Measurements from ENCODE around the gene AURKB. TPM values are rescaled to one million over a fixed set of nuclear protein-coding genes. Genes with fewer than 3 reads are reported as not detected.

Gene AURKB
- polyA plus RNA-seq, 1 donor (not counting 4 experiments of a cell fraction or from before 2014, with no cell fraction given), result 12.6 TPM

DNA sequence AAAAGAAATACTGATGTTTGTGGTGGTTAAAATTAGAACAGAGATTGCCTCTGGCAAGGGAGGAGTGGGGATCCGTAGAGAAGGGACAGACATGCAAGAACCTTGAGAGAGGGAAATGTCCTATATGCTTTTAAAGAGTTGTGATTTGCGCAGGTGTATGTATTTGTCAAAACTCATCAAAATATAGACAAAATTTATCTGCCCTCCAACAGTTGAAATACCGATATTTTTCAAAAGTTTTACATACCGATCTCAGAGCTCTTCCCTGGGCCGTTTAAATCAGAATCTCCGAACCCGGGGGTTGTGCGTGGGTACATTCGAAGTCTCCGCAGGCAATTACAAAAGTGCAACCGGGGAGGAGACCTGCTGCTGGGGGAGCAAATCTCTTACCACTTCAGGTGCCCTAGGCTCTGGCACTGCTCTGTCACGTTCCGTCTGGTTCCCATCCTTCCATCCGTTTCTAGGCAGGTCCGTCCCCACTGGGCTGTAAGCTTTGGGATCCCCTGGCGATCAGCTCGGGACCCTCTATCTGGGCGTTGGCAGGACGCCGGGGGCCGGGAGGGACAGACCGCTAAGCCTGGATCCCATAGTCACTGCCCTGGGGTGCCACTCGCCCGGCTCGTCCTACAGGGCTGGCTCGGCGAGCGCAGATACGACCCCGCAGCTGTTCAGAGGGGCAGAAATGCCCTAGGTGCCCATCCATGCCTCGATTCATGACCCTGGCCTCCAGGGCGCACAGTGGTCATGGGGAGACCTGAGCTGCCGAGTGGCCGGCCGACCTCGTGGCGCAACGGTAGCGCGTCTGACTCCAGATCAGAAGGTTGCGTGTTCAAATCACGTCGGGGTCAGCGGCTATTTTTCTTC lies 24.6 kb downstream of the AURKB start:
- dilution Hi-C loops (cut with MboI; ENCODE audit: extremely low pct_ligation_motif_present, low sequenced_read_pairs), result no loop called here
- no peaks in the 10 kb centered on the region for H3K9me1 ChIP-seq (ENCODE audit: control insufficient read depth, extremely low read depth, insufficient read depth, low read length)
- peak overlapping the region; percentile 64 for H3K27ac ChIP-seq (ENCODE audit: control insufficient read depth, insufficient read depth, low read length)
- H3K9ac ChIP-seq (ENCODE audit: control insufficient read depth, extremely low read depth, insufficient read depth, low read length), result peak overlapping the region; percentile 83
- H3K4me1 ChIP-seq (ENCODE audit: control insufficient read depth, extremely low read depth, insufficient read depth, low read length), result peaks cover 24% of the 10 kb centered on the region
- FAIRE-seq (no peak), DNase-seq (ENCODE audit: low read depth, low spot score) (no peak)
- peaks cover 14% of the 10 kb centered on the region for H3K79me2 ChIP-seq (ENCODE audit: control insufficient read depth, insufficient read depth, low read length)
- peak overlapping the region; percentile 75 for H3K4me2 ChIP-seq (ENCODE audit: control insufficient read depth, extremely low read depth, insufficient read depth, low read depth, low read length)
- no peaks in the 10 kb centered on the region for H3K9me3 ChIP-seq (ENCODE audit: control insufficient read depth, low read depth, low read length)
- H4K20me1 ChIP-seq (ENCODE audit: control insufficient read depth, extremely low read depth, insufficient read depth, low read length), result no peaks in the 10 kb centered on the region
- H3K27me3 ChIP-seq (ENCODE audit: control insufficient read depth, extremely low read depth, insufficient read depth, low read length), result no peaks in the 10 kb centered on the region
- no peaks in the 10 kb centered on the region for H3K36me3 ChIP-seq (ENCODE audit: control insufficient read depth in 2 of 2, extremely low read depth in 1 of 2, insufficient read depth in 2 of 2, low read length in 2 of 2)
- peak overlapping the region; percentile 88 for H2AFZ ChIP-seq (ENCODE audit: control insufficient read depth, low read length)
- TF ChIP-seq, protein P1, sequence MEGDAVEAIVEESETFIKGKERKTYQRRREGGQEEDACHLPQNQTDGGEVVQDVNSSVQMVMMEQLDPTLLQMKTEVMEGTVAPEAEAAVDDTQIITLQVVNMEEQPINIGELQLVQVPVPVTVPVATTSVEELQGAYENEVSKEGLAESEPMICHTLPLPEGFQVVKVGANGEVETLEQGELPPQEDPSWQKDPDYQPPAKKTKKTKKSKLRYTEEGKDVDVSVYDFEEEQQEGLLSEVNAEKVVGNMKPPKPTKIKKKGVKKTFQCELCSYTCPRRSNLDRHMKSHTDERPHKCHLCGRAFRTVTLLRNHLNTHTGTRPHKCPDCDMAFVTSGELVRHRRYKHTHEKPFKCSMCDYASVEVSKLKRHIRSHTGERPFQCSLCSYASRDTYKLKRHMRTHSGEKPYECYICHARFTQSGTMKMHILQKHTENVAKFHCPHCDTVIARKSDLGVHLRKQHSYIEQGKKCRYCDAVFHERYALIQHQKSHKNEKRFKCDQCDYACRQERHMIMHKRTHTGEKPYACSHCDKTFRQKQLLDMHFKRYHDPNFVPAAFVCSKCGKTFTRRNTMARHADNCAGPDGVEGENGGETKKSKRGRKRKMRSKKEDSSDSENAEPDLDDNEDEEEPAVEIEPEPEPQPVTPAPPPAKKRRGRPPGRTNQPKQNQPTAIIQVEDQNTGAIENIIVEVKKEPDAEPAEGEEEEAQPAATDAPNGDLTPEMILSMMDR (optimal IDR thresholded peaks at IDR 0.05 in 1 of 3, IDR thresholded peaks at IDR 0.05 in 1 of 3, conservative IDR thresholded peaks at IDR 0.05 in 1 of 3; ENCODE audit: extremely low read depth in 1 of 3, insufficient read depth in 2 of 3, low read length in 3 of 3), result no peak
- TF ChIP-seq EZH2 (IDR thresholded peaks at IDR 0.05; ENCODE audit: low read length), result no peak
- peak overlapping the region; percentile 68 to 93 (median 93) for H3K4me3 ChIP-seq (ENCODE audit: control insufficient read depth in 2 of 3, extremely low read depth in 1 of 3, insufficient read depth in 2 of 3, low read depth in 1 of 3, low read length in 3 of 3)

DNA sequence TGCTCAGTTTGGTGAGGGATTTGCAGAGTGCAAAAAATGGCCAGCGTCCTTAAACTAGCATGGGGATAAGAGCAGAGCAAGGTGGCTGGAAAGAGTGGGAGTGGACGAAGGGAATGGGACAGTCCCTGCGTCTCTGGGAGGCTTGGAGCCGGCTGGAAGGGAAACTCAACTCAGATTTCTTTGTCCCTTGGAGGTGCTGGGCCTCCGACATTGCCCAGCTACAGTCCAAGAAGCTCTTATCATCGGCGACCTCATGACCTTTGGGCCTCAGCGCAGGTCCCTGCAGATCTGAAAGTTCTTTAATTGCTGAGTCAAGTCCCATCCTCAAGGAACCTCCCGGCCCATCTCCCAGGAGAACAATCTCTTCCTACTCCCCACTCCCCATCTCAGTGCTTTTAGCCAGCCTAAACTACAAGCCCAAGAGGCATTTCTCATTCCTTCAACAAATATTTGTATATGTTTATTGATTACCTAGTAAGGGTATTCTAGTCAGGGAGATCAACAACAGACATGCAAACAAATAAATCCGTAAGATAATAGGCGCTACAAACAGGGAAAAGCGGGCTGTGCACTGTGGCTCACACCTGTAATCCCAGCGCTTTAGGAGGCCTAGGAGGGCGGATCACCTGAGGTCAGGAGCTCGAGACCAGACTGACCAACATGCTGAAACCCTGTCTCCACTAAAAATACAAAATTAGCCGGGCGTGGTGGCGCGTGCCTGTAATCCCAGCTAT lies 33.2 kb downstream of the AURKB start:
- H3K9me1 ChIP-seq (ENCODE audit: control insufficient read depth, extremely low read depth, insufficient read depth, low read length), result no peaks in the 10 kb centered on the region
- dilution Hi-C loops (cut with MboI; ENCODE audit: extremely low pct_ligation_motif_present, low sequenced_read_pairs), result no loop called here
- H3K27ac ChIP-seq (ENCODE audit: control insufficient read depth, insufficient read depth, low read length), result no peak overlapping the region
- peak overlapping the region in 2 of 3 experiments; percentile 77 to 80 for H3K4me3 ChIP-seq (ENCODE audit: control insufficient read depth in 2 of 3, extremely low read depth in 1 of 3, insufficient read depth in 2 of 3, low read depth in 1 of 3, low read length in 3 of 3)
- DNase-seq (ENCODE audit: low read depth, low spot score) (no peak), FAIRE-seq (no peak)
- H3K4me2 ChIP-seq (ENCODE audit: control insufficient read depth, extremely low read depth, insufficient read depth, low read depth, low read length), result peak overlapping the region; percentile 94
- H3K79me2 ChIP-seq (ENCODE audit: control insufficient read depth, insufficient read depth, low read length), result peaks cover 6% of the 10 kb centered on the region
- TF ChIP-seq EZH2 (IDR thresholded peaks at IDR 0.05; ENCODE audit: low read length), result no peak
- TF ChIP-seq, protein P1 (optimal IDR thresholded peaks at IDR 0.05 in 1 of 3, IDR thresholded peaks at IDR 0.05 in 1 of 3, conservative IDR thresholded peaks at IDR 0.05 in 1 of 3; ENCODE audit: extremely low read depth in 1 of 3, insufficient read depth in 2 of 3, low read length in 3 of 3), result no peak
- peak overlapping the region; percentile 88 for H2AFZ ChIP-seq (ENCODE audit: control insufficient read depth, low read length)
- no peaks in the 10 kb centered on the region for H3K9me3 ChIP-seq (ENCODE audit: control insufficient read depth, low read depth, low read length)
- H3K4me1 ChIP-seq (ENCODE audit: control insufficient read depth, extremely low read depth, insufficient read depth, low read length), result peaks cover 20% of the 10 kb centered on the region
- H3K9ac ChIP-seq (ENCODE audit: control insufficient read depth, extremely low read depth, insufficient read depth, low read length), result peak overlapping the region; percentile 85
- no peaks in the 10 kb centered on the region for H4K20me1 ChIP-seq (ENCODE audit: control insufficient read depth, extremely low read depth, insufficient read depth, low read length)
- H3K27me3 ChIP-seq (ENCODE audit: control insufficient read depth, extremely low read depth, insufficient read depth, low read length), result no peaks in the 10 kb centered on the region
- H3K36me3 ChIP-seq (ENCODE audit: control insufficient read depth in 2 of 2, extremely low read depth in 1 of 2, insufficient read depth in 2 of 2, low read length in 2 of 2), result no peaks in the 10 kb centered on the region

Data from keratinocyte (primary cell).